ENCODE measurements around the gene NDEL1.
A peak's percentile ranks its signal among the peaks of the same experiment; 100 is the strongest.

Gene NDEL1

DNA sequence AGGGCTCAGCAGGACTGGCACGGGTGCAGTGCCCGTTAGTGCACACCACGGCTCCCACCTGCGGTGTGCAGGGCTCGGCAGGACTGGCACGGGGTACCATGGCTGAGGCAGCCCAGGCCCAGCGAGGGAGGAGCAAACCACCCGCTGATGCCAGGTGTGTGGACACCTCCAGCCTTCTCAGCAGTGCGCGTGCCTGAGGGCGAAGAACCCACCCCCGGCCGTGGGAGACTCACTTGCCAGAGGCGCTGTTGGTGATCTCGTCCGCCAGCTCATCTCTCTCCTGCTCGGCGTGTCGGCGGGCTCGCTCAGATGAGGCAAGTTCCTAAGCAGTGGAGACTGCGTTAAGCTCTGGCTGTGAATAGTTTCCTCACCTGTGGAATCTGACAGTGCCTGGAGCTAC, 45.4 kb downstream of the NDEL1 start:
- DNase-seq = no peak

GRCh38 chr17:8481703-8482102, 46.0 kb downstream of the NDEL1 start:
- no peak for DNase-seq

DNA sequence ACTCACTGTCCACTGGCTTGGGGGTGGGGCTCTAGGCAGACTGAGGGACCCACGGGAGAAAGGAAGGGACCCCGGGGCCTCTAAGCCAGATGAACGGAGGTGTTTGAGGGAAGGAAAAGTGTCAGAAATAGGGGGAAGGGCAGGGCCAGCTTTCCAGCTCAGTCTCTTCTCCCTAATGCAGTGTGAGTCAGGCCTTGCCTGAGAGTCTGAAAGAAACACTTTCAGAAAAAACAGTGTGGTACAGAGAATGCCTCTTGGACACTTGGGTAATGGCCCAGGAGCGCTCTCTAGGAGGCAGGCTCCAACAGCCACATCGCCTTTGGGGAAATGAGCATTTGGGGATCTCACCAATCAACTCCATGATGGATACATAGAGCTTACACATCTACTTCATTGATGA, 46.9 kb downstream of the NDEL1 start:
- no peak for DNase-seq

DNA sequence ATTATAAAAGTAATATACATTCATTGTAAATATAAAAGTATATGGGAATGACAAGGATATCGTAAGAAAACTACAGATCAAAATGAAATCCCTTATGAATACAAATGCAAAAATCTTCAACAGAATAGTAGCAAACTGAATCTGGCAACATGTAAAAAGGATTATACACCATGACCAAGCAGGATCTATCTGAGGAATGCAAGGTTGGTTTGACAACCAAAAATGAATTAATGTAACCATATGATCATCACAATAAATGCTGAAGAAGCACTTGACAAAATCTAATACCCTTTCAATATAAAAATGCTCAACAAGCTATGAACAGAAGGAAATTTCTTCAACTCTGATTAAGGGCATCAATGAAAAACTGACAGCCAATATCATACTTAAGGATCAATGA, 48.8 kb downstream of the NDEL1 start:
- no peak for DNase-seq

DNA sequence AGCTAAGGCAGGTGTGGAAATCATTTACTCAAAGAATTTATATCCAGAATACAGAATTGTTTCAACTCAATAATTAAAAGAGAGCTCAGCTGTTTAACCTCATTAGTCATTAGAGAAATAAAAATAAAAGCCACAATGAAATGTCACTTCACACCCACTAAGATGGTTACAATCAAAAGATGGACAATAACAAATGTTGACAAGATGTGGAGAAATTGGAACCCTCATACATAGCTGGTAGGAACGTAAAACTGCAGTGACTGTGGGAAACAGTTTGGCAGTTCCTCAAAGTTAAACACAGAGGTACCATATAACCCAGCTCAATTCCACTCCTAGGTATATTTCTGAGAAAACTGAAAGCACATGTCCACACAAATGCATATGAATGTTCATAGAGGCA, 49.8 kb downstream of the NDEL1 start:
- DNase-seq = no peak

GRCh38 chr17:8487130-8487645, 51.5 kb downstream of the NDEL1 start:
- DNase-seq = no peak

DNA sequence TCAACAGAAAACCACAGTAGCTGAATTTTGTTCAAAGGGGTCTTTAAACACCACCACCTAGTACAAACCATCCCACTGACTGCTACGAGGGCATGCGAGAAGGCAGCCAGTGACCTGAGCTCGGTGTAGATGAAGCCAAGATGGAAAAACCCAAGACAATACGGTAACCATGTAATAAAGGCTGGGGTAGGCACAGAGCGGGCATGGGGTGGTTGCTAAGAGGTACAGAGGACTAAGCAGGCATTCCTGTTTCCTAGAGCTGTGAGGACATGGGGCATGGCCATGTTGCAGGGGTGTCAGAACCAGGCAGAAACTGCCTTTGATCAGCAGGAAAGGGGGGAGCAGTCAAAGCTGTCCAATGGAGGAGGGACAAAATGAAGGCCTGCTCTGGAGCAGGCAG, 52.1 kb downstream of the NDEL1 start:
- no peak for DNase-seq

- no peak for DNase-seq
Measured at GRCh38 chr17:8488491-8488890, 52.8 kb downstream of the NDEL1 start.

DNA sequence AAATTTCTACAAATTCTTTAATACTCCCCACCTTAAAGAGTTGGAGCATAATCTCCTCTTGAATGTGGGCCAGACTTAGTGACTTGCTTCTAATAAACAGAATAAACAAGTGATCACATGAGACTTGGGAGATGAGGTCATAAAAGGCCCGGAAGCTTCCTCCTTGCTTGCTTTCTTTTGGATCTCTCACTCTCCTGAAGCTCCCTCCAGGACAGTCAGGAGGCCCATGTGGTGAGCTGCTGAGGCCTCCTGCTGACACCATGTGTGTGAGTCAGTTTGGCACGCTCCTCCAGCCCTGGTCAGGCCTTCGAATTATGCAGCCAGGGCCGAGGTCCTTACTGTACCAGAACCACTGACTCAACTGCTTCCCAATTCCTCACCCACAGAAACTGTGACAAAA, 53.2 kb downstream of the NDEL1 start:
- peak; percentile 27 for DNase-seq

- no peak for DNase-seq
Measured at GRCh38 chr17:8489841-8490240, 54.2 kb downstream of the NDEL1 start.

DNA sequence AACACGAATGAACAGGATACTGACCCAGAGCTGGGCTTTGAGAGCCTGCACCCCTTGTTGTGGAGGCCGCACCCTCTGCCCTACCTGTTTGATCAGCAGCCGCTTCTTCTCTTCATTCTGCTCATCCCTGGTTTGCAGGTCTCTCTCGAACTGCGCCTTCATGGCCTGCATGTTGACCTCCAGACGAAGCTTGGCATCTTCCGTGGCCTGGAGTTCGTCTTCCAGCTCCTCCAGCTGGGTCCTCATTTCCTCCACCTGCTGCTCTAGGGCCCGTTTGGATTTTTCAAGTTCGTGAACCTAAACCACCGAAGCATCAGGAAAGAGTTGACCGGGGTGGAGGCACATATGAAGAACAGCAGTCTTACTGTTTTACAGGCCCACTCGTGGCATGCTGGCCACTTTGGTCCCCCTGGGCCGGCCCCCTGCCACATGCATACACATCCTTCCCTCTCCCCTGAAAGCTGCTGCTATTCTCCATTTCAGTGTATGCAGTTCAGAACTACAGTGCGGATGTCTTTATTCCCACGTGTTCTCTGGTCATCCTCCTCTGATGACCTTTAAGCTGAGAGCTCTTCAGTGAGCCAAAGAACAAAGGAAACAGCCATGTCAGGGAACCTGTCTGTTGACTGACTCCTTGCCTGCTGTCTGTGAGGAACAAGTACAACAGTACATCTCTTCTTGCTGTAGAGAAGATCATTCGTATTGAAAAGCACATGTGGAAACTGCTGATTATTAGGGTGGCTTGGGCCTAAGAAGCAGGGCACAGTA, 54.8 kb downstream of the NDEL1 start:
- no peak for DNase-seq

DNA sequence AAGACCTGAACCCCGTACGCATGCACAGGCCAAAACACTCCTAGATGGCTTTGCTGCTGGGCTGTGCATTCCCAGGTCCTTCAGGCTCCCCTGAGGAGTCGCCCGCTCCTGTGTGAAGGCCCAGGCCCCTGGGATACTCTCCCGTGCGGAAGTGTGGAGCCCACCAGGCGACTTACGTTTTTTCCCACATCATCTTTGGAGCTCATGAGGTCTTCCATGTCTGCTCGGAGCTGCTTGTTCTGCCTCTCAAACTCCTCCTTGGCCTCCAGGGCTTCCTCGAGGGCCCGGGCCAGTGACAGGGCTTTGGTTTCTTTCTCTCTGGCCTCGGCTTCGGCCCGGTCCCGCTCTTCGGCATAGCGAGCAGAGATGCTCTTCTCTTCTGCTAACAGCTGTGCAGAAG, 56.4 kb downstream of the NDEL1 start:
- DNase-seq = no peak

- DNase-seq = no peak
Measured at GRCh38 chr17:8494021-8494420, 58.3 kb downstream of the NDEL1 start.

DNA sequence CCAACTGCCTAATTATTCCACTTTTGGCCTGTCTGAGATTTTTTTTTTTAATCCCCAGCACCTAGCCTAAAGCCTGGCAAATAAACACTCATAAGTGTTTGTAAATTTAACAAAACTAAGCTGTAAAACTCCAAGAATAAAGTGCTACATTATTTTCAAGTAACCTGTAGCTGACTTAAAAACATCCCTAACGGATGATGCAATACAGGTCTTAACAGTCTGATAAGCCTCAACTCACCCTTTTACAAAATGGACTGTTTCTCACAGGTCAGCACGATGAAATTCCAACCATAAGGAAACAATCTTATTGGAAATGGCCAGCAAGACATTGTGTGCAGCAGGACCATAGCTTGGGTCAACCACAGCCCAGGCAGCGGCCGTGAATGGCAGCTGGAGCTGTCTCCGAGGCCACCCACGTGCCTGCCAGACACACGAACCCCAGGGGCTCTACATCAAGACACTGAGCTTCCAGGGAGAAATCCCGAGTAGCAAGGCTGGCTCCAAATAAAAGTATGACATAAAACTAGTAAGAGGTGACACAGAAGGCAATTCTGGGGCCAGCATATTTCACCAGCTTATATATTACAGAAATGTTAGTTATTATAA, 58.9 kb downstream of the NDEL1 start:
- DNase-seq = no peak

- DNase-seq = no peak
Measured at GRCh38 chr17:8496081-8496480, 60.4 kb downstream of the NDEL1 start.

DNA sequence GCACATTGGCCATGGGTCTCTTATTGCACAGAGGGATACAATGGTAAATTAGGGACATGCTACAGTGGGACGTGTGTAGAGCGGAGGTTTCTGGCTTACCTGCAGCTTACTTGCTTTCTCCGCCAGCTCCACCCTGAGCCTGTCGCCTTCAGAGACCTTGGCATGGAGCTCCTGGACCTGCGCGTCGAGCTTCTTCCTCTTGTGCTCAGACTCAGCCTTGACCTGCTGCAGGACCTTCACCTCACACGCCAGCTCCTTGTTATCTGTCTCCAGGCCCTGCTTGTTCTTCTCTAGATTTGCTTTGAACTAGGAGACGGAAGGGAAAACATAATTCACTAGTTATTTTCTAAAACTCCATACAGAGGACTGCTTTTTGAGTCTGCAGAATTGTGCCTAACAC, 63.5 kb downstream of the NDEL1 start:
- DNase-seq = no peak

GRCh38 chr17:8499614-8500013, 63.9 kb downstream of the NDEL1 start:
- no peak for DNase-seq

DNA sequence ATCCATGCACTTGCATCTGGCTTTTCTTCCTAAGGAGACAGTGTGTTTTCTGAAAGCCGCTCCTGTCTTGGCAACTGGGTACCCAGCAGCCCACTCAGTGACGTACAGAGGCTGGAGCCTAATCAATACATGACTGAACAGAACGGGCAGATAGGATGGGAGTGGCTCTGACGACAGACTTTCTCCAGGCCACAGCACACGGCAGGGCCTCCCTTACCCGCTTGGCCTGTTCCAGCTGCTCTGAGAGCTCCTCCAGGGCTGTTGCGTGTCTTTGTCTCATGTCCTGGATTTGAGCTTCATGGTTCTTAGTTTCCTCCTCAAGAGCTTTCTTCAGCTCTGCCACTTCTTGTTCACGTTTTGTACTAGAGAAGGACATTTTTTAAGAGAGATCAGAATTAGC, 64.9 kb downstream of the NDEL1 start:
- no peak for DNase-seq

- no peak for DNase-seq
Measured at GRCh38 chr17:8502126-8502525, 66.4 kb downstream of the NDEL1 start.

DNA sequence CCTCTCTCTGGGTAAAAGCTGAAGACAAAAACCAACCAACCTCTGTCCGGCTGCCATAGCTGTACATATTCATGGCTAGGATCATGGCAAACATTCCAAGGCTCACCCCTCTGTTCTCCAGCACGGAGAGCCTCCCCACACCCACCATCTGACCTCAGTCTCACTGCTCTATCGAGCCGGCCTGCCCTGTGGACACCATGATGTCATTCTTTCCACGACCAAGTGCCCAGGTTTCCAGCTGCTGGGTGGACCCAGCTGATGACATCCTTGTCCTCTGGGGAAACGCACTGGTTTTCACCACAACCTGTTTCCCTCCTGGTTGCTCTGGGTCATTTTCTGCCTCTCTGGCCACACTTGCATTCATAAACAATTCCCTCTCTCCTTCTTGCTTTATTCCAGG, 67.7 kb downstream of the NDEL1 start:
- DNase-seq = no peak

- DNase-seq = peak; percentile 9
Measured at GRCh38 chr17:8503807-8504206, 68.1 kb downstream of the NDEL1 start.

DNA sequence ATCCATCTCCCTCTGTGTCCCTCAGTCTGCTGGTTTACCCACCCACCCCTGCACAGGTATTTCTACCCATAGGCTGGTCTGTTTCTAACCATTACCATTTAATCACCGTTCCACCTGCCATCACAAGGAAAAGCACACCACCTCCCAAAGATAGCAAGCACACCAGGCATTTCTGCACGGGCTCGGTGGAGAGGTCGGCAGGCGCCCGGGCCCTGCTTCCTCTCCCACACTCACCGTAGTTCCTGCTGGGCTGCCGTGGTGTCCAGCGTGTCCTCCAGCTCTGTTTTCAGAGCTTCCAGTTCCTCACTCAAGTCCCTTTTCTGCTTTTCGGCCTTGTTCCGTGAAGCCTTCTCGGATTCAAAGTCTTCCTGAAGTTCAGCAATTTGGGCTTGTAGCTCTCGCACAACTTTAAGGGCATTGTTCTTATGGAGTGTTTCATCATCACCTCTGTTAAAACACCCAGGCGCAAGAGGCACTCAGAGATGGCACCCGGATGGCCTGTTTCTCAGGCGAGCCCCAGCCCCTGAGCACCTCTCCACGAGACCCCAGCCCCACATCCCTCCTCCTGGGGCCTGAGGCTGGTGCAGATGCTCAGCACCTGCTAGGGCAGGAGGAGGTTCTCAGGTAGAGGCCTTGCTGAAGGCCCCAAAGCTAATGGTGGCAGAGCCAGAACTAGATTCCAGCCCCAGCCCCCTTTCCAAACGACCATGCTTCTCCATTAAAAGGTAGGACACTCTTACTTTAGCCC, 69.0 kb downstream of the NDEL1 start:
- no peak for DNase-seq

DNA sequence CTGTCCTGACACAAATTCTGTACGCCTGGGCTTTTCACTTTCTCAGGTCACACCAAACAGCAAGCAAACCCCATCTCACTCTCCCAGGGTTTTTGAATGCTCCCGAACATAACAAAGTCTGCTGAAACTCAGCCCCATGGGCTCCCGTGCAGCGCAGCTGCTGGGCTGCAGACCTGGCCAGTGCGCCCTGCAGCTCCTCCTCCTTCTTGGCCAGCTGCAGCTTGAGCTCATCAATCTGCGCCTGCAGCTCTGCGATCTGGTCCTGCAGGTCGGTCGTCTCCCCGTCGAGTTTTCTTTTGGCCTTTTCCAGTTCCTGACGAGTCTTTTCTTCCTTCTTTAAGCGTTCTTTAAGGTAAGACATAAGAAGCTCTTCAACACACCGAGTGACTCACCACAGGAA, 70.5 kb downstream of the NDEL1 start:
- DNase-seq = no peak

DNA sequence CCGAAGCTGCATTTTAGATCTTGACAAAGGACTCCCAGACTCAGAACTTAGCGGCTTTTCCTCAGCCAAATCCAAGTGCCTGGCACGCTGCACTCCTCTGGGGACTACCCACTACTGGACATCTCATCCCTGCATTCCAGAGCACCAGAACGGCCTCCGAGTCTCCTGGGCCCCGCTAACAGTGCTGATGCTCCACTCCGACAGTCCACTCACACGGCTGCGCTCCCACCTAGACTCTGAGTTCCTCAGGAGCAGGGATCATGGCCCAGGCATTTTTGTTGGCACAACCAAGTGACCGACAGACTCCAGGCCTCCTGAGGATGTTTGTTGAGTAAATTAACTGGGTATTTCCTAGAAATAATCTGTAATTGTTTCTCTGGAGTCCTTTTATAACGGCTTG, 79.1 kb downstream of the NDEL1 start:
- DNase-seq = no peak
